Astrocyte (in vitro differentiated cells and primary cell): ENCODE measurements around the gene PASD1. TPM values are rescaled to one million over a fixed set of nuclear protein-coding genes. Genes with fewer than 3 reads are reported as not detected.

ENCODE experiments used
- DNase-seq: peaks from one replicate; pipeline ENCODE4 v3.0.0-alpha.2; 2010; ENCODE audit warnings: low read depth
- FAIRE-seq: peaks from 2 replicates; lab custom pipeline; 2011; peaks lifted over from hg19 to GRCh38; lab: Jason Lieb, UNC
- H2AFZ ChIP-seq: 2 replicates; pipeline ENCODE4 v1.6.0; 2012; ENCODE audit warnings: low read depth, low read length, inconsistent platforms
- H3K27ac ChIP-seq: 2 replicates; pipeline ENCODE4 v1.5.1; 2011; ENCODE audit warnings: low read depth, low read length, inconsistent platforms
- H3K27me3 ChIP-seq: 2 replicates; pipeline ENCODE4 v1.6.0; 2011; ENCODE audit warnings: low read length, inconsistent platforms; ENCODE audit not compliant: insufficient read depth
- H3K36me3 ChIP-seq: 2 replicates; pipeline ENCODE4 v1.5.1; 2011; ENCODE audit warnings: low read length, inconsistent platforms; ENCODE audit not compliant: insufficient read depth
- H3K4me1 ChIP-seq: 2 replicates; pipeline ENCODE4 v1.5.1; 2011; ENCODE audit warnings: low read length, inconsistent platforms; ENCODE audit not compliant: insufficient read depth
- H3K4me2 ChIP-seq: 2 replicates; pipeline ENCODE4 v1.6.0; 2012; ENCODE audit warnings: low read length, inconsistent platforms
- H3K4me3 ChIP-seq: 2 replicates; pipeline ENCODE4 v1.5.1; 2011; ENCODE audit warnings: low read depth, mild to moderate bottlenecking, low read length, inconsistent platforms; ENCODE audit not compliant: insufficient read depth
- H3K79me2 ChIP-seq: 2 replicates; pipeline ENCODE4 v1.6.0; 2012; ENCODE audit warnings: mild to moderate bottlenecking, low read length, inconsistent platforms; ENCODE audit not compliant: insufficient read depth
- H3K9ac ChIP-seq: 2 replicates; pipeline ENCODE4 v1.6.0; 2012; ENCODE audit warnings: mild to moderate bottlenecking, low read length, inconsistent platforms
- H3K9me3 ChIP-seq: 2 replicates; pipeline ENCODE4 v1.5.1; 2012; ENCODE audit warnings: low read depth, mild to moderate bottlenecking, low read length, inconsistent platforms; ENCODE audit not compliant: insufficient read depth
- H4K20me1 ChIP-seq: 2 replicates; pipeline ENCODE4 v1.6.0; 2012; ENCODE audit warnings: low read length, inconsistent platforms; ENCODE audit not compliant: insufficient read depth
- H3K27ac Mint-ChIP-seq: one replicate; pipeline ENCODE4 v1.8.0; 2021; ENCODE audit warnings: mild to moderate bottlenecking, mixed read lengths; ENCODE audit not compliant: unreplicated experiment
- H3K27me3 Mint-ChIP-seq: one replicate; pipeline ENCODE4 v1.8.0; 2021; ENCODE audit warnings: low read depth, mixed read lengths; ENCODE audit not compliant: unreplicated experiment
- H3K36me3 Mint-ChIP-seq: one replicate; pipeline ENCODE4 v1.8.0; 2021; ENCODE audit warnings: low read depth, mixed read lengths; ENCODE audit not compliant: unreplicated experiment
- H3K4me1 Mint-ChIP-seq: one replicate; pipeline ENCODE4 v1.8.0; 2021; ENCODE audit warnings: low read depth, mixed read lengths; ENCODE audit not compliant: unreplicated experiment
- H3K4me3 Mint-ChIP-seq: one replicate; pipeline ENCODE4 v1.8.0; 2021; ENCODE audit warnings: mild to moderate bottlenecking, moderate library complexity, mixed read lengths; ENCODE audit not compliant: unreplicated experiment
- H3K9me3 Mint-ChIP-seq: one replicate; pipeline ENCODE4 v1.8.0; 2021; ENCODE audit warnings: mild to moderate bottlenecking, mixed read lengths; ENCODE audit not compliant: unreplicated experiment
- EZH2 ChIP-seq: IDR thresholded peaks from 2 replicates; pipeline ENCODE4 v1.6.1; 2012; ENCODE audit warnings: mild to moderate bottlenecking, low read length, inconsistent platforms; ENCODE audit not compliant: insufficient read depth
- total RNA-seq: library from RNA; stranded (reverse); gene quantifications from 2 replicates; pipeline ENCODE4 v1.2.1, GENCODE V29; 2021
- TF ChIP-seq, protein P1 (sequence below): IDR thresholded peaks from 2 replicates; pipeline ENCODE4 v1.5.1; 2011; ENCODE audit warnings: low read depth, mild to moderate bottlenecking, inconsistent platforms, low read length, moderate library complexity; ENCODE audit not compliant: insufficient read depth

PASD1 gene
- total RNA-seq, 1 donor from 2014 or later, result not detected

DNA sequence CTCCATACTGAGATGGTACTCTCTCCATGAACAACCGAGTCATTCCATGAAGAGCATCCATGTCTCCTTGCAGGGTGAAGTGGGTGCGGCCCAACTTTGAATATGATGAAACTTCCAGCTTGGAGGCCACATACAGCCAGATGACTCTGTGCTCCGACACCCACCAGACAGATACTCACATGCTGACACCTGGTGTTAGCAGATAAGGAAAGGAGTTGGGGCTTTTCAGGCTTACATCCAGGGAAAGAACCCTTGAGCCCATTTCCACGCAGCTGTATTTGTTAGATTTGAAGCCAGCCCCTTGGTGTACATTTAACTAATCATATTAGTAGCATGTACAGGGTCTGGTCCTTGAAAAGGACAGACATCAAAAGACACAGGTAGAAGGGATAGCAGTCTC, 69.7 kb downstream of the PASD1 start:
- Mint-ChIP-seq H3K4me3 (no peak overlapping the region), H3K4me1 (no peaks in the 10 kb centered on the region), H3K9me3 (no peaks in the 10 kb centered on the region), H3K27me3 (no peaks in the 10 kb centered on the region), H3K36me3 (no peaks in the 10 kb centered on the region), H3K27ac (no peak overlapping the region)
- DNase-seq, result no peak
- Histone ChIP-seq H3K4me3 (no peak overlapping the region), H3K27ac (no peak overlapping the region), H3K9ac (no peak overlapping the region), H3K27me3 (no peaks in the 10 kb centered on the region), H3K4me1 (no peaks in the 10 kb centered on the region), H3K79me2 (no peaks in the 10 kb centered on the region), H3K4me2 (no peak overlapping the region), H4K20me1 (no peaks in the 10 kb centered on the region), H2AFZ (no peak overlapping the region), H3K36me3 (no peaks in the 10 kb centered on the region), H3K9me3 (no peaks in the 10 kb centered on the region)
- no peak for FAIRE-seq
- TF ChIP-seq, protein P1, sequence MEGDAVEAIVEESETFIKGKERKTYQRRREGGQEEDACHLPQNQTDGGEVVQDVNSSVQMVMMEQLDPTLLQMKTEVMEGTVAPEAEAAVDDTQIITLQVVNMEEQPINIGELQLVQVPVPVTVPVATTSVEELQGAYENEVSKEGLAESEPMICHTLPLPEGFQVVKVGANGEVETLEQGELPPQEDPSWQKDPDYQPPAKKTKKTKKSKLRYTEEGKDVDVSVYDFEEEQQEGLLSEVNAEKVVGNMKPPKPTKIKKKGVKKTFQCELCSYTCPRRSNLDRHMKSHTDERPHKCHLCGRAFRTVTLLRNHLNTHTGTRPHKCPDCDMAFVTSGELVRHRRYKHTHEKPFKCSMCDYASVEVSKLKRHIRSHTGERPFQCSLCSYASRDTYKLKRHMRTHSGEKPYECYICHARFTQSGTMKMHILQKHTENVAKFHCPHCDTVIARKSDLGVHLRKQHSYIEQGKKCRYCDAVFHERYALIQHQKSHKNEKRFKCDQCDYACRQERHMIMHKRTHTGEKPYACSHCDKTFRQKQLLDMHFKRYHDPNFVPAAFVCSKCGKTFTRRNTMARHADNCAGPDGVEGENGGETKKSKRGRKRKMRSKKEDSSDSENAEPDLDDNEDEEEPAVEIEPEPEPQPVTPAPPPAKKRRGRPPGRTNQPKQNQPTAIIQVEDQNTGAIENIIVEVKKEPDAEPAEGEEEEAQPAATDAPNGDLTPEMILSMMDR, result no peak

DNA sequence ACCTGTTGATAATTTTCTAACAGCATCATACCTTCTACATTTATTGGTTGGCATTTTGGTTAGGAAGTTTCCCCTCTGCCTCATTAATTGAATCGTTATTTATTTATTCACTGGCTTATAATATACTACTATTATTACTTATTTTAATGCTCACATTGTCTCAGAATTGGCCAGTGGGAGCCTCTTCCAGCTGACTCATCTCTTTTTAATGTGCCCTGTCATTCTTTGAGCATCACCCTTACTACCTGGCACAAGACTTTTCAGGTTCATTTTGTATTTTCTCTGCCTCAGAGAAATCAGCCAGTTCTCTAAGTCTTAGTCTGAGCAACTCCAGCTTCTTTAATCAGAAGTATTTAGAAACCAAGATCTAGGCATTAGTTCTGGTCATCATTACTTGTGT, 71.5 kb downstream of the PASD1 start:
- H3K36me3 ChIP-seq, result no peaks in the 10 kb centered on the region
- H3K36me3 Mint-ChIP-seq, result no peaks in the 10 kb centered on the region
- FAIRE-seq (no peak), DNase-seq (no peak)
- H3K27me3 Mint-ChIP-seq, result no peaks in the 10 kb centered on the region
- H3K27ac ChIP-seq, result no peak overlapping the region
- H3K9me3 Mint-ChIP-seq, result no peaks in the 10 kb centered on the region
- no peaks in the 10 kb centered on the region for H3K4me1 Mint-ChIP-seq
- no peaks in the 10 kb centered on the region for H3K27me3 ChIP-seq
- TF ChIP-seq EZH2, result no peak
- TF ChIP-seq, protein P1, result no peak
- H3K4me3 Mint-ChIP-seq, result no peak overlapping the region
- H4K20me1 ChIP-seq, result no peaks in the 10 kb centered on the region
- no peak overlapping the region for H3K9ac ChIP-seq
- H3K9me3 ChIP-seq, result no peaks in the 10 kb centered on the region
- H3K4me1 ChIP-seq, result no peaks in the 10 kb centered on the region
- H3K4me3 ChIP-seq, result no peak overlapping the region
- no peak overlapping the region for H2AFZ ChIP-seq
- H3K27ac Mint-ChIP-seq, result no peak overlapping the region
- H3K4me2 ChIP-seq, result no peak overlapping the region
- no peaks in the 10 kb centered on the region for H3K79me2 ChIP-seq

DNA sequence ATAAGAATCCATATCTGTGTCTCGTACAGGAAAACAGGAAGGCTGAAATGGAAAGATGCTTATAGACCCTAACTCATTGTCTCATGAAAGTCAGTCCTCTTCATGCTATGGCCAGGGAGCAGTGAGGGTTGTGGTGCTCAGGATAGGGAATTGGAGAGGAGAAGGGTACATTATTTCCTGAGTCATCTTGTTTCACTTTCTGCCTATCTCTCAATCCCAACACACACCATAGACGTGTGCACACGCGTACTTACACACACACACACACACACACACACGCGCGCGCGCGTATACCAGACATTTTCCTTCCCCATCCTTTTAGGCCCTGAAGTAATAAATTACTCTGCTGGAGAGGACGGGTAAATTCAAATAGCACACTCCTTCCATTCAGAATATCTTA, 78.1 kb downstream of the PASD1 start:
- H3K27me3 Mint-ChIP-seq, result no peaks in the 10 kb centered on the region
- Histone ChIP-seq H3K27me3 (no peaks in the 10 kb centered on the region), H3K4me2 (no peak overlapping the region), H3K36me3 (no peaks in the 10 kb centered on the region), H4K20me1 (no peaks in the 10 kb centered on the region), H3K4me1 (no peaks in the 10 kb centered on the region), H3K4me3 (no peak overlapping the region), H3K79me2 (no peaks in the 10 kb centered on the region), H3K27ac (no peak overlapping the region), H3K9ac (no peak overlapping the region), H3K9me3 (no peaks in the 10 kb centered on the region), H2AFZ (no peak overlapping the region)
- H3K4me3 Mint-ChIP-seq, result no peak overlapping the region
- H3K9me3 Mint-ChIP-seq, result no peaks in the 10 kb centered on the region
- no peaks in the 10 kb centered on the region for H3K36me3 Mint-ChIP-seq
- H3K27ac Mint-ChIP-seq, result no peak overlapping the region
- no peak for TF ChIP-seq EZH2
- TF ChIP-seq, protein P1, result no peak
- peak; percentile 92 for FAIRE-seq
- no peak for DNase-seq
- no peaks in the 10 kb centered on the region for H3K4me1 Mint-ChIP-seq
